Measurements from ENCODE around the gene SH3BGRL3.
"Not testable (repeated sequence)": the region's sequence is repeated elsewhere in the genome, so short reads cannot be mapped to it uniquely, and the experiment has no call there.

The SH3BGRL3 gene

DNA sequence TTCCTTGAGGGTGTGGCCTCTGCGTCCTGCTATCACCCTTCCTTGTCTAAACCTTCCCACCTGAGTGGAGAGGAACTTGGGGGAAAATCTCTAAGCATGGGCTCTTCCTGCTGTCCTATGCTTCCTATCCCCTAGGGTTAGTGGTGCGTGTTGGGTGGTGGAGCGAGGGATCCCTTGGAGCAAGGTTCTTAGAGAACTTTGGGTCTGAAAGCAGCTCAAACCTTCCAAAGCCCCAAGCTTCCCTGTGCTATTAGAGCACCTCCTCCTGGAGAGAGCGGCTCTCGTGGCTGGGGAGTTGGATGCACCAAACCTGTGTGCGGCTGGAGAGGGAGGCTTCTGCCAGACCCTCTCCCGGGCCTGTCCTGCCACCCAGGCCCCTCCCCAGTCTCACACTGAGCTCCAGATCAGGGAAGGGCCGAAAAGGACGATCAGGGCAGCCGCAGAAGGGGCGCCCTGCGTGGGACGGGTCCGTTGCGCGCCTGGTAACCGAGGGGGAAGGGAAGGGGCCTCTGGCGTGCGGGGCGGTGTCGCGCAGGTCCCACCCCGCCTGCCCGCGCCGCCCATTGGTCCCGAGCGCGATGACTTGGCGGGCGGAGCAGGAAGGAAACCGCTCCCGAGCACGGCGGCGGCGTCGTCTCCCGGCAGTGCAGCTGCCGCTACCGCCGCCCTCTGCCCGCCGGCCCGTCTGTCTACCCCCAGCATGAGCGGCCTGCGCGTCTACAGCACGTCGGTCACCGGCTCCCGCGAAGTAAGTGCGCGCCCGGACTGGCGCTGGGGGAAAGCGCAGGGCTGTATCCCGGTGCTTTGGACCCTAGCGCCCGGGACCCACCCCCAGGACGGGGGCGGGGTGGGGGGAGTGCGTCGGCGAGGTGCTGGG lies at the start of gene SH3BGRL3:
Gene SH3BGRL3, plus strand, starts transcription at position 631 of the 877 bp plus-strand sequence. Its CDS starts 70 bp downstream, at position 701.
- peak; percentile 83 for DNase-seq (ENCODE audit: low read depth)

- not testable (repeated sequence) for DNase-seq (ENCODE audit: low read depth)
These were observed 49.2 kb upstream of the SH3BGRL3 start for GRCh38 chr1:26230682-26231081.

DNA sequence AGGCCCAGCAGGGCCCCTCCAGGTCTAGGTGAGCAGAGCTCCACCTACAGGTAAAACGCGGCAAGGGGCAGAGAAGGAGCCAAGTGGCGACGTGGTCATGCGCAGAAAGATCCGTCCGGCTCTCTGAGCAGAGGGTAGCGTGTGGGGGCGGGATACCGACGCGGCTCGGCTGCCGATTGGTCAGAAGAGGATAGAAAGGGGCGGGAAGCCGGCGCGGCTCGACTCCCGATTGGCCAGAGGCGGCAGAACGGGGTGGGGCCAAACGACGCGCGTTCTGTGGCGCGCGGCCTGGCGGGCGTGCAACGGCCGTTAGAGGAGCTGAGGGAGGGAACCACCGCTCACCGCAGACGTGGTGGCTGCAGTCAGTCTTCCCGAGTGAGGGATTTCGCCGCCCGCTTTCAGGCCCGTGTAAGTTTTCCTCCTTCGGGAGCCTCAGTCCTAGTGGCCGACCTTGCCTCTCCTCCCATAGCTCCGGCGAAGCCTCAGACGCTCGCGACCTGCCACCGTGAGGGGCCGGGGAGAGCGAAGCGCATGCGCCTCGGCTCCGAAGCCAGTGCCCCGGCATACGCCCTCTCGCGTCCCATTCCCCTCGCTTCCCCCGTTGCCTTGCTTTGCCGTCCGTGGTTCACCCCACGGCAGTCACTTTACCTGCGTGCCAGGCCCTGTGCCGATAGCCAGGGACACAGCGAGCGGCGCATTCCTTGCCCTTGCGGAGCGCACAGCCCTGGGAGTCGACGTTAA lies 45.8 kb upstream of the SH3BGRL3 start, which contains the start of gene CEP85:
Gene CEP85, plus strand, starts transcription at position 298 of the 741 bp plus-strand sequence. CDS start 5,584 bp downstream, outside the sequence.
- DNase-seq (ENCODE audit: low read depth): peak; percentile 97

GRCh38 chr1:26234644-26235370 lies 45.1 kb upstream of the SH3BGRL3 start:
- no peak for DNase-seq (ENCODE audit: low read depth)

GRCh38 chr1:26237230-26237966 lies 42.5 kb upstream of the SH3BGRL3 start:
- no peak for DNase-seq (ENCODE audit: low read depth)

- DNase-seq (ENCODE audit: low read depth): no peak
These were observed 40.0 kb upstream of the SH3BGRL3 start for GRCh38 chr1:26239936-26240335.

GRCh38 chr1:26252718-26253117 lies 27.2 kb upstream of the SH3BGRL3 start:
- DNase-seq (ENCODE audit: low read depth): no peak

GRCh38 chr1:26254404-26254803 lies 25.5 kb upstream of the SH3BGRL3 start:
- DNase-seq (ENCODE audit: low read depth): no peak

DNA sequence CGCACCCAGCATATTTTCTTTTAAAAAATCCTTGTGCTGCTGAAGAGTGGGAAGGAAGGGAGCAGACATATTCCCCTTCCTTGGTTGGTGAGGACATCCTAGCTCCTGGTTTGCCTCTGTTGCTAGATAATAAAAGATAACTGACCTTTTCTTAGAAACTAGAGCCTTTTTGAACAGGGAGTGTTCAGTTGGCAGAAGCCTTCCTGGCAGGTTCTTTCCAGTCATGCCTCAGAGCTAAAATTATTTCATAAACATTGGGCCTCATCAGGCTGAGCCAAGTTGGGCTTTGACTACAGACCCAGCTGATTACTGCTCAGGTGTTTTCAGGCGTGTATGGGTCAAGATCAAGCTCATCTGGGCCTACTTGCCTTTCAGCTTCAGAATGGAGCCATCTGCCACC lies 22.7 kb upstream of the SH3BGRL3 start:
- no peak for DNase-seq (ENCODE audit: low read depth)

GRCh38 chr1:26259005-26259404 lies 20.9 kb upstream of the SH3BGRL3 start:
- no peak for DNase-seq (ENCODE audit: low read depth)

GRCh38 chr1:26259578-26259977 lies 20.3 kb upstream of the SH3BGRL3 start:
- DNase-seq (ENCODE audit: low read depth): no peak

GRCh38 chr1:26263212-26263611 lies 16.7 kb upstream of the SH3BGRL3 start:
- no peak for DNase-seq (ENCODE audit: low read depth)

DNA sequence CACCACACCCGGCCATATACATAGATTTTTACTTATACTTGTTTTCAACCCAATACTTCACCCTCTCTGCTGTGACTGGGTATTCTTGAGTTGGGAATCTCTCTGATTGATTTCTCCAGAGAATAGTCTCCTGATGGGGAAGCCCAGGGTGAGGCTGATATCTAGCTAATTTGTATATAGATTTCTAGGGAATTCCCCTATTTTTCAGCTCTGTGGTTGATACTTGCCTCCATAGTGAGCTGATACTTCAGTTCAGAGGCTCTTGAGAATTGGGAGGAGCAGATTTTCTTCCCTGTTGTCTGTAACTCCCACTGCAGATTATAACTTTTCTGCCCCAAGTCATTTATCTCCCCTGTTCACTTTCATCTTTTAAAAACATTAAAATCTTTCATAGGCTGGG lies 14.5 kb upstream of the SH3BGRL3 start:
- DNase-seq (ENCODE audit: low read depth): no peak

GRCh38 chr1:26268290-26269197 lies 11.3 kb upstream of the SH3BGRL3 start:
- DNase-seq (ENCODE audit: low read depth): no peak

DNA sequence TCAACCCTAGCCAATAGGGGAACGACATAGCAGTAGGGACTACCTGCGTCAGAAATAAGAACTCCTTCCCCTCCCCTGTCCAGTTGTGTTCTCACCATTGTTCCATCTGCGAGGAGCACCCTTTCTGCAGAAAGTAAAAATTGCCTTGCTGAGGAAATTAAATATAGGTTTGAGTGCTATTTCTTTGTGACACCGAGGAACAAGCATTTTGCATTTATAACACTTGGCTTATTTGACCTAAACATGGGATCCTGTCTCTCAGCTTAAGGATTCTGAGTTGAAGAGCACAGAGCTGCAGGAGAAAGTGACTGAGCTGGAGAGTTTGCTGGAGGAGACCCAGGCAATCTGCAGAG lies 10.7 kb upstream of the SH3BGRL3 start:
- DNase-seq (ENCODE audit: low read depth): no peak

GRCh38 chr1:26274801-26275425 lies 5.0 kb upstream of the SH3BGRL3 start:
- no peak for DNase-seq (ENCODE audit: low read depth)

- peak; percentile 60 for DNase-seq (ENCODE audit: low read depth)
These were observed 4.1 kb upstream of the SH3BGRL3 start for GRCh38 chr1:26275580-26276431.

- DNase-seq (ENCODE audit: low read depth): no peak
These were observed 3.5 kb upstream of the SH3BGRL3 start for GRCh38 chr1:26276432-26276838.

- DNase-seq (ENCODE audit: low read depth): no peak
These were observed 2.6 kb upstream of the SH3BGRL3 start for GRCh38 chr1:26277261-26277661.
